ENCODE data around the gene TTC21A. TPM values are rescaled to one million over a fixed set of nuclear protein-coding genes. Genes with fewer than 3 reads are reported as not detected.

TTC21A gene
- total and polyA plus RNA-seq, 2 of the 13 experiments (the other 11 are each of a cell fraction or from before 2014, with no cell fraction given) = 0.31 to 1.5 TPM

GRCh38 chr3:39103324-39103693 is 4.2 kb upstream of the TTC21A start:
- no peak overlapping the region for H3K9ac ChIP-seq (ENCODE audit: insufficient read depth, low read depth, low read length)

More at GRCh38 chr3:39103324-39103693, 4.2 kb upstream of the TTC21A start:
- intact Hi-C loops (cut with micrococcal nuclease; ENCODE audit: unreplicated experiment) = no loop called here
- FAIRE-seq (no peak), DNase-seq (ENCODE audit: low spot score) (no peak), ATAC-seq (no peak)
- no peaks in the 10 kb centered on the region for H4K20me1 ChIP-seq (ENCODE audit: insufficient read depth, low read length)
- no peak overlapping the region for H3K4me2 ChIP-seq (ENCODE audit: low read depth, low read length)
- in situ Hi-C loops (cut with HindIII; ENCODE audit: extremely low pct_ligation_motif_present, low pct_unique_long_range_greater_than_20kb) = no loop called here
- H3K27me3 ChIP-seq (ENCODE audit: control insufficient read depth in 1 of 2, insufficient read depth in 2 of 2, low read length in 2 of 2) = no peaks in the 10 kb centered on the region; a peak in 1 of 5 replicates
- H3K9me3 ChIP-seq (ENCODE audit: low read length) = no peaks in the 10 kb centered on the region
- ChIA-PET POLR2A (no interaction called here), CTCF (ENCODE audit: low intra/inter-chr PET ratio, low total read pairs) (no interaction called here)
- peaks cover 31% of the 10 kb centered on the region for H3K4me1 ChIP-seq (ENCODE audit: insufficient read depth, low read length)
- H3K36me3 ChIP-seq (replicated peaks in 1 of 2; ENCODE audit: control insufficient read depth in 1 of 2, insufficient read depth in 2 of 2, low read length in 2 of 2) = peaks cover 4 to 27% of the 10 kb centered on the region in 2 experiments
- BruUV-seq (replicated peaks) = no TSS peak
- no peak overlapping the region for H3K27ac ChIP-seq (ENCODE audit: extremely low read length, insufficient read depth, low read length)
- 63% methylated on average over 1 of the region's 4 CpGs for WGBS (ENCODE audit: low lambda C conversion rate)
- no peak overlapping the region for H2AFZ ChIP-seq (ENCODE audit: low read length)
- H3K79me2 ChIP-seq (ENCODE audit: insufficient read depth, low read length) = peaks cover 20% of the 10 kb centered on the region
- TF ChIP-seq PRDM15 (CRISPR knock-in tag; IDR thresholded peaks at IDR 0.05) (no peak), ZKSCAN5 (CRISPR knock-in tag; IDR thresholded peaks at IDR 0.05) (no peak), SMAD3 (CRISPR knock-in tag; IDR thresholded peaks at IDR 0.05) (no peak), ZNF24 (IDR thresholded peaks at IDR 0.05) (no peak), GTF3A (CRISPR knock-in tag; conservative IDR thresholded peaks at IDR 0.05) (no peak), E2F5 (CRISPR knock-in tag; conservative IDR thresholded peaks at IDR 0.05) (no peak), ZNF605 (CRISPR knock-in tag; IDR thresholded peaks at IDR 0.05) (no peak), NRL (CRISPR knock-in tag; IDR thresholded peaks at IDR 0.05; ENCODE audit: borderline replicate concordance) (no peak), ZNF816 (CRISPR knock-in tag; IDR thresholded peaks at IDR 0.05; ENCODE audit: borderline replicate concordance) (no peak)
- H3K4me3 ChIP-seq (replicated peaks in 1 of 3; ENCODE audit: insufficient read depth in 1 of 3, low read depth in 2 of 3, low read length in 3 of 3) = no peak overlapping the region

Data from HepG2 (cell line).